CD4-positive, alpha-beta T cell treated with Interleukin-15 for 4 hours (primary cell): ENCODE data around the gene DIRAS3.
"Not testable (repeated sequence)": the region's sequence is repeated elsewhere in the genome, so short reads cannot be mapped to it uniquely, and the experiment has no call there.

Source experiments
- DNase-seq: peaks from one replicate; pipeline ENCODE4 v3.0.0-alpha.2; 2020; ENCODE audit warnings: low spot score

Gene DIRAS3

GRCh38 chr1:68024635-68025338 is 25.6 kb downstream of the DIRAS3 start:
- DNase-seq, result no peak

- DNase-seq, result no peak
Measured at GRCh38 chr1:68016381-68016780, 34.0 kb downstream of the DIRAS3 start.

GRCh38 chr1:68015971-68016370 is 34.5 kb downstream of the DIRAS3 start:
- no peak for DNase-seq

GRCh38 chr1:68015369-68015768 is 35.1 kb downstream of the DIRAS3 start:
- no peak for DNase-seq

GRCh38 chr1:68013351-68013750 is 37.1 kb downstream of the DIRAS3 start:
- DNase-seq, result no peak

- DNase-seq, result no peak
Measured at GRCh38 chr1:68011657-68012375, 38.6 kb downstream of the DIRAS3 start.

GRCh38 chr1:68010543-68010942 is 39.9 kb downstream of the DIRAS3 start:
- no peak for DNase-seq

- DNase-seq, result no peak
Measured at GRCh38 chr1:68010090-68010489, 40.3 kb downstream of the DIRAS3 start.

GRCh38 chr1:68003626-68004025 is 46.8 kb downstream of the DIRAS3 start:
- DNase-seq, result not testable (repeated sequence)

GRCh38 chr1:68000191-68000590 is 50.2 kb downstream of the DIRAS3 start:
- DNase-seq, result no peak

GRCh38 chr1:67997746-67998145 is 52.7 kb downstream of the DIRAS3 start:
- no peak for DNase-seq
